ENCODE data around the gene F8.
"Not testable (repeated sequence)": the region's sequence is repeated elsewhere in the genome, so short reads cannot be mapped to it uniquely, and the experiment has no call there.

F8 gene

GRCh38 chrX:154885057-154885456, 137.5 kb downstream of the F8 start:
- not testable (repeated sequence) for DNase-seq (ENCODE audit: low spot score)

- DNase-seq (ENCODE audit: low spot score): not testable (repeated sequence)
Observed at GRCh38 chrX:154884069-154884468, 138.5 kb downstream of the F8 start.

- no peak for DNase-seq (ENCODE audit: low spot score)
Observed at GRCh38 chrX:154873329-154873728, 149.2 kb downstream of the F8 start.

- DNase-seq (ENCODE audit: low spot score): not testable (repeated sequence)
Observed at GRCh38 chrX:154868522-154868921, 154.0 kb downstream of the F8 start.

GRCh38 chrX:154855256-154855655, 167.3 kb downstream of the F8 start:
- DNase-seq (ENCODE audit: low spot score): no peak

- DNase-seq (ENCODE audit: low spot score): no peak
Observed at GRCh38 chrX:154850957-154851611, 171.4 kb downstream of the F8 start.

- DNase-seq (ENCODE audit: low spot score): no peak
Observed at GRCh38 chrX:154840856-154841255, 181.7 kb downstream of the F8 start.

- no peak for DNase-seq (ENCODE audit: low spot score)
Observed at GRCh38 chrX:154836163-154836562, 186.4 kb downstream of the F8 start.

GRCh38 chrX:154834562-154834961, 188.0 kb downstream of the F8 start, which contains the start of gene SMIM9:
Gene SMIM9, minus strand, starts transcription at chrX:154834662. Its CDS starts 3,806 bp downstream, at chrX:154830856.
- no peak for DNase-seq (ENCODE audit: low spot score)

- DNase-seq (ENCODE audit: low spot score): no peak
Observed at GRCh38 chrX:154833746-154834274, 188.7 kb downstream of the F8 start.

- DNase-seq (ENCODE audit: low spot score): no peak
Observed at GRCh38 chrX:154829926-154830442, 192.5 kb downstream of the F8 start.

- DNase-seq (ENCODE audit: low spot score): no peak
Observed at GRCh38 chrX:154829134-154829533, 193.4 kb downstream of the F8 start.

- no peak for DNase-seq (ENCODE audit: low spot score)
Observed at GRCh38 chrX:154828016-154828408, 194.5 kb downstream of the F8 start.

GRCh38 chrX:154827194-154828015, 195.1 kb downstream of the F8 start:
- DNase-seq (ENCODE audit: low spot score): no peak

- not testable (repeated sequence) for DNase-seq (ENCODE audit: low spot score)
Observed at GRCh38 chrX:154825586-154825985, 196.9 kb downstream of the F8 start.

- DNase-seq (ENCODE audit: low spot score): no peak
Observed at GRCh38 chrX:154824638-154825037, 197.9 kb downstream of the F8 start.

GRCh38 chrX:154822029-154822428, 200.5 kb downstream of the F8 start:
- DNase-seq (ENCODE audit: low spot score): no peak

GRCh38 chrX:154821523-154821922, 201.0 kb downstream of the F8 start:
- DNase-seq (ENCODE audit: low spot score): no peak

- no peak for DNase-seq (ENCODE audit: low spot score)
Observed at GRCh38 chrX:154819771-154820341, 202.7 kb downstream of the F8 start.

- no peak for DNase-seq (ENCODE audit: low spot score)
Observed at GRCh38 chrX:154818916-154819770, 203.4 kb downstream of the F8 start.

GRCh38 chrX:154817048-154817618, 205.4 kb downstream of the F8 start:
- DNase-seq (ENCODE audit: low spot score): not testable (repeated sequence)

All from left forelimb (tissue), 1 donor.